ENCODE results near the gene ZNF778. TPM values are rescaled to one million over a fixed set of nuclear protein-coding genes. Genes with fewer than 3 reads are reported as not detected.

The ZNF778 gene
- total and polyA plus RNA-seq, 2 of the 8 experiments (the other 6 are each of a cell fraction or from before 2014, with no cell fraction given): 9.5 to 21.9 TPM

- TF ChIP-seq BRCA1 (IDR thresholded peaks at IDR 0.05; ENCODE audit: low read depth, low read length) (no peak), SP4 (IDR thresholded peaks at IDR 0.05; ENCODE audit: low read length) (no peak)
These were observed 25.7 kb upstream of the ZNF778 start (continued) for GRCh38 chr16:89191901-89192185.
